ENCODE measurements around the gene SUSD3. TPM values are rescaled to one million over a fixed set of nuclear protein-coding genes. Genes with fewer than 3 reads are reported as not detected.

Gene SUSD3
- total RNA-seq, 1 experiment from 2014 or later: 11.9 TPM

DNA sequence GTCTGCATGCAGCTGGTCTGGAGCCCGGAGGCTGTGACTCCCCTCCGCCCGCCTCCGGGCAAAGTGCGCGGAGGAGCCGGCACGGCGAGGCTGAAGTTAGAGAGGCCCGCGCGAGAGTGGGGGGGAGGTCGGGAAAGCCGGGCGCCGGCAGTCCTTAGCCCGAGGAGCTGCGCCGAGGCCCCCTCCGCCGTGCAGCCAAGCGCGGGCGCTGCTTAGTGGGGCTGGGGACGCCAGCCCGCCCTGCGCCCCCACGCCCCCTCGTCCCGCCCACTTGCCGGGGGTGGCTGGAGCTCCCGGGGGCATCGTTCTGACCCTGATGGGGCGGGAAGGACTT lies 75.1 kb downstream of the SUSD3 start (continued):
- TF ChIP-seq, protein P1, sequence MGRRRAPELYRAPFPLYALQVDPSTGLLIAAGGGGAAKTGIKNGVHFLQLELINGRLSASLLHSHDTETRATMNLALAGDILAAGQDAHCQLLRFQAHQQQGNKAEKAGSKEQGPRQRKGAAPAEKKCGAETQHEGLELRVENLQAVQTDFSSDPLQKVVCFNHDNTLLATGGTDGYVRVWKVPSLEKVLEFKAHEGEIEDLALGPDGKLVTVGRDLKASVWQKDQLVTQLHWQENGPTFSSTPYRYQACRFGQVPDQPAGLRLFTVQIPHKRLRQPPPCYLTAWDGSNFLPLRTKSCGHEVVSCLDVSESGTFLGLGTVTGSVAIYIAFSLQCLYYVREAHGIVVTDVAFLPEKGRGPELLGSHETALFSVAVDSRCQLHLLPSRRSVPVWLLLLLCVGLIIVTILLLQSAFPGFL (CRISPR knock-in tag; IDR thresholded peaks at IDR 0.05; ENCODE audit: borderline replicate concordance): 0 out of 2 replicates have a peak, but pooled peaks have one; percentile 52
- TF ChIP-seq, protein P2, sequence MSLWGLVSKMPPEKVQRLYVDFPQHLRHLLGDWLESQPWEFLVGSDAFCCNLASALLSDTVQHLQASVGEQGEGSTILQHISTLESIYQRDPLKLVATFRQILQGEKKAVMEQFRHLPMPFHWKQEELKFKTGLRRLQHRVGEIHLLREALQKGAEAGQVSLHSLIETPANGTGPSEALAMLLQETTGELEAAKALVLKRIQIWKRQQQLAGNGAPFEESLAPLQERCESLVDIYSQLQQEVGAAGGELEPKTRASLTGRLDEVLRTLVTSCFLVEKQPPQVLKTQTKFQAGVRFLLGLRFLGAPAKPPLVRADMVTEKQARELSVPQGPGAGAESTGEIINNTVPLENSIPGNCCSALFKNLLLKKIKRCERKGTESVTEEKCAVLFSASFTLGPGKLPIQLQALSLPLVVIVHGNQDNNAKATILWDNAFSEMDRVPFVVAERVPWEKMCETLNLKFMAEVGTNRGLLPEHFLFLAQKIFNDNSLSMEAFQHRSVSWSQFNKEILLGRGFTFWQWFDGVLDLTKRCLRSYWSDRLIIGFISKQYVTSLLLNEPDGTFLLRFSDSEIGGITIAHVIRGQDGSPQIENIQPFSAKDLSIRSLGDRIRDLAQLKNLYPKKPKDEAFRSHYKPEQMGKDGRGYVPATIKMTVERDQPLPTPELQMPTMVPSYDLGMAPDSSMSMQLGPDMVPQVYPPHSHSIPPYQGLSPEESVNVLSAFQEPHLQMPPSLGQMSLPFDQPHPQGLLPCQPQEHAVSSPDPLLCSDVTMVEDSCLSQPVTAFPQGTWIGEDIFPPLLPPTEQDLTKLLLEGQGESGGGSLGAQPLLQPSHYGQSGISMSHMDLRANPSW (CRISPR knock-in tag; conservative IDR thresholded peaks at IDR 0.05; ENCODE audit: low read depth): no peak
- TF ChIP-seq, protein P3, sequence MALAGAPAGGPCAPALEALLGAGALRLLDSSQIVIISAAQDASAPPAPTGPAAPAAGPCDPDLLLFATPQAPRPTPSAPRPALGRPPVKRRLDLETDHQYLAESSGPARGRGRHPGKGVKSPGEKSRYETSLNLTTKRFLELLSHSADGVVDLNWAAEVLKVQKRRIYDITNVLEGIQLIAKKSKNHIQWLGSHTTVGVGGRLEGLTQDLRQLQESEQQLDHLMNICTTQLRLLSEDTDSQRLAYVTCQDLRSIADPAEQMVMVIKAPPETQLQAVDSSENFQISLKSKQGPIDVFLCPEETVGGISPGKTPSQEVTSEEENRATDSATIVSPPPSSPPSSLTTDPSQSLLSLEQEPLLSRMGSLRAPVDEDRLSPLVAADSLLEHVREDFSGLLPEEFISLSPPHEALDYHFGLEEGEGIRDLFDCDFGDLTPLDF (CRISPR knock-in tag; IDR thresholded peaks at IDR 0.05): no peak
- TF ChIP-seq SP1 (CRISPR knock-in tag; conservative IDR thresholded peaks at IDR 0.05) (no peak), ZNF416 (CRISPR knock-in tag; IDR thresholded peaks at IDR 0.05) (no peak), NFE2L1 (CRISPR knock-in tag; IDR thresholded peaks at IDR 0.05) (no peak), ZNF423 (CRISPR knock-in tag; IDR thresholded peaks at IDR 0.05) (no peak), ZNF219 (CRISPR knock-in tag; IDR thresholded peaks at IDR 0.05; ENCODE audit: borderline replicate concordance) (no peak), ETV6 (CRISPR knock-in tag; IDR thresholded peaks at IDR 0.05) (no peak), FOXP1 (CRISPR knock-in tag; IDR thresholded peaks at IDR 0.05; ENCODE audit: borderline replicate concordance) (0 out of 2 replicates have a peak, but pooled peaks have one; percentile 17), RELA (CRISPR knock-in tag; IDR thresholded peaks at IDR 0.05; ENCODE audit: borderline replicate concordance) (peak; percentile 53; the same call in 1 of the 2 replicates)
- TF ChIP-seq, protein P4, sequence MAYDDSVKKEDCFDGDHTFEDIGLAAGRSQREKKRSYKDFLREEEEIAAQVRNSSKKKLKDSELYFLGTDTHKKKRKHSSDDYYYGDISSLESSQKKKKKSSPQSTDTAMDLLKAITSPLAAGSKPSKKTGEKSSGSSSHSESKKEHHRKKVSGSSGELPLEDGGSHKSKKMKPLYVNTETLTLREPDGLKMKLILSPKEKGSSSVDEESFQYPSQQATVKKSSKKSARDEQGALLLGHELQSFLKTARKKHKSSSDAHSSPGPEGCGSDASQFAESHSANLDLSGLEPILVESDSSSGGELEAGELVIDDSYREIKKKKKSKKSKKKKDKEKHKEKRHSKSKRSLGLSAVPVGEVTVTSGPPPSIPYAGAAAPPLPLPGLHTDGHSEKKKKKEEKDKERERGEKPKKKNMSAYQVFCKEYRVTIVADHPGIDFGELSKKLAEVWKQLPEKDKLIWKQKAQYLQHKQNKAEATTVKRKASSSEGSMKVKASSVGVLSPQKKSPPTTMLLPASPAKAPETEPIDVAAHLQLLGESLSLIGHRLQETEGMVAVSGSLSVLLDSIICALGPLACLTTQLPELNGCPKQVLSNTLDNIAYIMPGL (CRISPR knock-in tag; IDR thresholded peaks at IDR 0.05): peak; percentile 43; the same call in 1 of the 2 replicates
- TF ChIP-seq, protein P5, sequence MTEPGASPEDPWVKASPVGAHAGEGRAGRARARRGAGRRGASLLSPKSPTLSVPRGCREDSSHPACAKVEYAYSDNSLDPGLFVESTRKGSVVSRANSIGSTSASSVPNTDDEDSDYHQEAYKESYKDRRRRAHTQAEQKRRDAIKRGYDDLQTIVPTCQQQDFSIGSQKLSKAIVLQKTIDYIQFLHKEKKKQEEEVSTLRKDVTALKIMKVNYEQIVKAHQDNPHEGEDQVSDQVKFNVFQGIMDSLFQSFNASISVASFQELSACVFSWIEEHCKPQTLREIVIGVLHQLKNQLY (CRISPR knock-in tag; IDR thresholded peaks at IDR 0.05): no peak

DNA sequence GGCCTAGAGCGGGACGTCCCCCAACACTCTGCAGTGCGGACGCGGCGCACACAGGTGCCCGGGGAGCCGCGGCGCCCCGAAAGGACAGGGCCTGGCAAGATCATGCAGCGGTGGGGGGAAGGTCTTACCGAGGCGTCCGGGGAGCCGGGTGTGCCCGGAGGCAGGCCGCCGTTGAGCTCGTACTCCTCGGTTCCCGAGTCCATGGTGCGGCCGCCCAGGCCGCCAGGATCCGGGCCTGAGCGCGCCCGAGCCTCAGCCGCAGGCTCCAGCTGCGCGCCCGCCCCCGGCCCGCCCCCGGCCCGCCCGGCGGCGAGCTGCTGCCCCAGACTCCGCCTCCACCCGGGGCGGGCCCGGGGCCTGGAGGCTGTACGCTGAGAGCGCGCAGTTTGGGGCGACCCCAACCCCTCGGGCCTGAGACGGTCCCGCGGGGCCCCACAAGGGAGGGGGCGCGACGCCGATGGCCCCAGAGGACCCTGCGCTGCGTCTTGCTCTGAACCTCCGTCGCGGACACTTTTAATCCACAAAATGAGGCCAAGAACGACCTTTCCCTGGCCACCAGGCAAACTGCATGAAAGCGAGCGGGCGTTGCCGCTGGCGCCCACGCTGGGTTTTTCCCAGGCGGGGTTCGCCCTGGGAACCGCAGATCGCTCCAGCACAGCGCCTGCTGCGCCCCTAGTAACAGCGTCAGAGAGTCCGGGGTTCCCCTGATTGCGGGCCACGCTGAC lies 75.7 kb downstream of the SUSD3 start, which contains the start of gene NINJ1:
TSS of gene NINJ1 (minus strand) at position 237 of the 725 bp plus-strand sequence. CDS start at position 203, 34 bp downstream.
- Mint-ChIP-seq H3K27ac (no peak within 1 kb of the TSS), H3K4me3 (peak within 1 kb of the TSS; percentile 79), H3K9me3 (peaks cover 4% of the 10 kb centered on the region), H3K4me1 (peaks cover 30% of the 10 kb centered on the region), H3K27me3 (ENCODE audit: low read depth) (peaks cover 20% of the 10 kb centered on the region), H3K36me3 (no peaks in the 10 kb centered on the region)
- DNase-seq (ENCODE audit: low spot score) (peak; percentile 62), ATAC-seq (peak; percentile 87)
- ChIA-PET POLR2A (interaction anchor here (0.5 to 1.3 kb wide), 4 partner anchors 12 to 191 kb away, joined by 3 to 4 read pairs (median 4); no protein-coding TSS in a partner anchor), CTCF (interaction anchor here (0.6 to 2.6 kb wide), 14 partner anchors 10 to 171 kb away, joined by 3 to 19 read pairs (median 4); no protein-coding TSS in a partner anchor)
- TF ChIP-seq MYBL2 (CRISPR knock-in tag; IDR thresholded peaks at IDR 0.05) (0 out of 2 replicates have a peak, but pooled peaks have one; percentile 62), PRRX2 (CRISPR knock-in tag; IDR thresholded peaks at IDR 0.05) (no peak), SP1 (CRISPR knock-in tag; conservative IDR thresholded peaks at IDR 0.05) (peak; percentile 73), ZNF416 (CRISPR knock-in tag; IDR thresholded peaks at IDR 0.05) (no peak), CREM (CRISPR knock-in tag; IDR thresholded peaks at IDR 0.05) (0 out of 2 replicates have a peak, but pooled peaks have one; percentile 23), KAT7 (CRISPR knock-in tag; IDR thresholded peaks at IDR 0.05; ENCODE audit: borderline replicate concordance) (peak; percentile 78), ETV6 (CRISPR knock-in tag; IDR thresholded peaks at IDR 0.05) (0 out of 2 replicates have a peak, but pooled peaks have one; percentile 10)
- TF ChIP-seq, protein P4 (CRISPR knock-in tag; IDR thresholded peaks at IDR 0.05): 0 out of 2 replicates have a peak, but pooled peaks have one; percentile 12
- TF ChIP-seq, protein P6, sequence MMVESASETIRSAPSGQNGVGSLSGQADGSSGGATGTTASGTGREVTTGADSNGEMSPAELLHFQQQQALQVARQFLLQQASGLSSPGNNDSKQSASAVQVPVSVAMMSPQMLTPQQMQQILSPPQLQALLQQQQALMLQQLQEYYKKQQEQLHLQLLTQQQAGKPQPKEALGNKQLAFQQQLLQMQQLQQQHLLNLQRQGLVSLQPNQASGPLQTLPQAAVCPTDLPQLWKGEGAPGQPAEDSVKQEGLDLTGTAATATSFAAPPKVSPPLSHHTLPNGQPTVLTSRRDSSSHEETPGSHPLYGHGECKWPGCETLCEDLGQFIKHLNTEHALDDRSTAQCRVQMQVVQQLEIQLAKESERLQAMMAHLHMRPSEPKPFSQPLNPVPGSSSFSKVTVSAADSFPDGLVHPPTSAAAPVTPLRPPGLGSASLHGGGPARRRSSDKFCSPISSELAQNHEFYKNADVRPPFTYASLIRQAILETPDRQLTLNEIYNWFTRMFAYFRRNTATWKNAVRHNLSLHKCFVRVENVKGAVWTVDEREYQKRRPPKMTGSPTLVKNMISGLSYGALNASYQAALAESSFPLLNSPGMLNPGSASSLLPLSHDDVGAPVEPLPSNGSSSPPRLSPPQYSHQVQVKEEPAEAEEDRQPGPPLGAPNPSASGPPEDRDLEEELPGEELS (CRISPR knock-in tag; IDR thresholded peaks at IDR 0.05): peak; percentile 39; the same call in 1 of the 2 replicates
- TF ChIP-seq, protein P7, sequence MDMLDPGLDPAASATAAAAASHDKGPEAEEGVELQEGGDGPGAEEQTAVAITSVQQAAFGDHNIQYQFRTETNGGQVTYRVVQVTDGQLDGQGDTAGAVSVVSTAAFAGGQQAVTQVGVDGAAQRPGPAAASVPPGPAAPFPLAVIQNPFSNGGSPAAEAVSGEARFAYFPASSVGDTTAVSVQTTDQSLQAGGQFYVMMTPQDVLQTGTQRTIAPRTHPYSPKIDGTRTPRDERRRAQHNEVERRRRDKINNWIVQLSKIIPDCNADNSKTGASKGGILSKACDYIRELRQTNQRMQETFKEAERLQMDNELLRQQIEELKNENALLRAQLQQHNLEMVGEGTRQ (CRISPR knock-in tag; IDR thresholded peaks at IDR 0.05): 0 out of 2 replicates have a peak, but pooled peaks have one; percentile 8
